WTC11 (cell line): ENCODE data around the gene FRRS1. TPM values are rescaled to one million over a fixed set of nuclear protein-coding genes. Genes with fewer than 3 reads are reported as not detected.

ENCODE experiments used
- ATAC-seq: fragments of 200-7000 bp; cut with Tn5 transposase; 2 replicates; pipeline ENCODE4 v1.10.0; 2021; ENCODE audit warnings: mild to moderate bottlenecking, moderate library complexity
- CTCF ChIA-PET: fragments of 300-600 bp; sonication (Branson Sonifier 250); formaldehyde crosslinking; loops from one replicate; lab custom pipeline; 2021; ENCODE audit warnings: antibody characterized with exemption; lab: Charles Lee
- POLR2A ChIA-PET: fragments of 350-600 bp; sonication (Branson Sonifier 250); formaldehyde crosslinking; loops from one replicate; lab custom pipeline; 2021; ENCODE audit warnings: antibody characterized with exemption; lab: Charles Lee
- DNase-seq: peaks from one replicate; pipeline ENCODE4 v3.0.0; 2021; ENCODE audit warnings: low spot score
- H3K27ac Mint-ChIP-seq: 2 replicates; pipeline ENCODE4 v1.8.0; 2021; ENCODE audit warnings: mixed read lengths
- H3K27me3 Mint-ChIP-seq: 2 replicates; pipeline ENCODE4 v1.8.0; 2021; ENCODE audit warnings: low read depth, mild to moderate bottlenecking, moderate library complexity, mixed read lengths
- H3K36me3 Mint-ChIP-seq: 2 replicates; pipeline ENCODE4 v1.8.0; 2021; ENCODE audit warnings: mixed read lengths
- H3K4me1 Mint-ChIP-seq: 2 replicates; pipeline ENCODE4 v1.8.0; 2022; ENCODE audit warnings: mixed read lengths
- H3K4me3 Mint-ChIP-seq: 2 replicates; pipeline ENCODE4 v1.8.0; 2021; ENCODE audit warnings: mild to moderate bottlenecking, moderate library complexity, mixed read lengths
- H3K9me3 Mint-ChIP-seq: 2 replicates; pipeline ENCODE4 v1.8.0; 2021; ENCODE audit warnings: mixed read lengths
- AFF4 ChIP-seq: sonication (generic); formaldehyde crosslinking; IDR thresholded peaks from 2 replicates; pipeline ENCODE4 v1.8.1; 2023; ENCODE audit warnings: mild to moderate bottlenecking, missing genetic modification reagents, borderline replicate concordance
- ATF1 ChIP-seq: sonication (generic); formaldehyde crosslinking; IDR thresholded peaks from 2 replicates; pipeline ENCODE4 v1.8.1; 2023; ENCODE audit warnings: mild to moderate bottlenecking, moderate library complexity, missing genetic modification reagents
- ATF2 ChIP-seq: sonication (generic); formaldehyde crosslinking; IDR thresholded peaks from 2 replicates; pipeline ENCODE4 v1.8.1; 2022; ENCODE audit warnings: low read depth, missing genetic modification reagents, borderline replicate concordance
- ATF3 ChIP-seq: sonication (generic); formaldehyde crosslinking; conservative IDR thresholded peaks from 2 replicates; pipeline ENCODE4 v1.8.1; 2022; ENCODE audit warnings: mild to moderate bottlenecking, missing genetic modification reagents
- CDX4 ChIP-seq: fragments of 250-450 bp; sonication (Bioruptor Pico); IDR thresholded peaks from 2 replicates; pipeline ENCODE4 v1.9.0; 2021; ENCODE audit warnings: moderate library complexity, mild to moderate bottlenecking, inconsistent platforms, borderline replicate concordance
- CTCF ChIP-seq: fragments of 200-600 bp; IDR thresholded peaks from 2 replicates; pipeline ENCODE4 v1.8.0; 2022; ENCODE audit warnings: antibody characterized with exemption
- E2F4 ChIP-seq: sonication (generic); formaldehyde crosslinking; IDR thresholded peaks from 2 replicates; pipeline ENCODE4 v1.8.1; 2022; ENCODE audit warnings: low read depth, mild to moderate bottlenecking, moderate library complexity, missing genetic modification reagents, borderline replicate concordance
- JUN ChIP-seq: sonication (generic); formaldehyde crosslinking; IDR thresholded peaks from 2 replicates; pipeline ENCODE4 v1.8.0; 2023; ENCODE audit warnings: mild to moderate bottlenecking, missing genetic modification reagents
- MAX ChIP-seq: sonication (generic); formaldehyde crosslinking; IDR thresholded peaks from 2 replicates; pipeline ENCODE4 v1.8.0; 2022; ENCODE audit warnings: mild to moderate bottlenecking, missing genetic modification reagents
- PRDM15 ChIP-seq: sonication (generic); formaldehyde crosslinking; IDR thresholded peaks from 2 replicates; pipeline ENCODE4 v1.8.0; 2022; ENCODE audit warnings: missing genetic modification reagents
- SMAD3 ChIP-seq: sonication (generic); formaldehyde crosslinking; IDR thresholded peaks from 2 replicates; pipeline ENCODE4 v1.8.0; 2022; ENCODE audit warnings: missing genetic modification reagents, mild to moderate bottlenecking, borderline replicate concordance
- SOX15 ChIP-seq: fragments of 250-450 bp; sonication (Bioruptor Pico); IDR thresholded peaks from 2 replicates; pipeline ENCODE4 v1.9.0; 2021; ENCODE audit warnings: mild to moderate bottlenecking
- SP1 ChIP-seq: sonication (generic); formaldehyde crosslinking; conservative IDR thresholded peaks from 2 replicates; pipeline ENCODE4 v1.8.1; 2022; ENCODE audit warnings: missing genetic modification reagents
- ZNF263 ChIP-seq: sonication (generic); formaldehyde crosslinking; IDR thresholded peaks from 2 replicates; pipeline ENCODE4 v1.8.1; 2022; ENCODE audit warnings: low read depth, mild to moderate bottlenecking, moderate library complexity, missing genetic modification reagents
- ZNF396 ChIP-seq: fragments of 250-450 bp; sonication (Bioruptor Pico); IDR thresholded peaks from 2 replicates; pipeline ENCODE4 v1.8.0; 2021; ENCODE audit warnings: mild to moderate bottlenecking, moderate library complexity, borderline replicate concordance
- ZNF423 ChIP-seq: fragments of 250-450 bp; sonication (Bioruptor Pico); IDR thresholded peaks from 2 replicates; pipeline ENCODE4 v2.1.2; 2022; ENCODE audit warnings: mild to moderate bottlenecking, moderate library complexity
- ZNF532 ChIP-seq: fragments of 250-450 bp; sonication (Bioruptor Pico); IDR thresholded peaks from 2 replicates; pipeline ENCODE4 v1.9.0; 2021; ENCODE audit warnings: mild to moderate bottlenecking, borderline replicate concordance
- ZSCAN18 ChIP-seq: fragments of 250-450 bp; sonication (Bioruptor Pico); IDR thresholded peaks from 2 replicates; pipeline ENCODE4 v2.1.2; 2022; ENCODE audit warnings: mild to moderate bottlenecking, moderate library complexity
- total RNA-seq: library from RNA; stranded (reverse); gene quantifications from 3 replicates; pipeline ENCODE4 v1.2.3, GENCODE V29; 2021

FRRS1 gene
- total RNA-seq, 1 experiment from 2014 or later: 6.2 TPM

GRCh38 chr1:99784143-99784542 lies 17.7 kb upstream of the FRRS1 start:
- no peak for ATAC-seq
- H3K4me1 Mint-ChIP-seq: no peaks in the 10 kb centered on the region
- no peak for DNase-seq
- TF ChIP-seq ATF2 (CRISPR knock-in tag): no peak
- TF ChIP-seq ZNF423 (CRISPR knock-in tag): no peak
- TF ChIP-seq ATF1 (CRISPR knock-in tag): no peak
- TF ChIP-seq ZNF263: no peak
- TF ChIP-seq MAX (CRISPR knock-in tag): no peak
- no peak for TF ChIP-seq SP1 (CRISPR knock-in tag)
- no peak for TF ChIP-seq ZNF396 (CRISPR knock-in tag)
- no peak for TF ChIP-seq JUN
- TF ChIP-seq PRDM15 (CRISPR knock-in tag): no peak
- TF ChIP-seq E2F4 (CRISPR knock-in tag): no peak
- TF ChIP-seq ZSCAN18: no peak
- TF ChIP-seq ATF3 (CRISPR knock-in tag): no peak
- TF ChIP-seq CDX4 (CRISPR knock-in tag): no peak
- no peak for TF ChIP-seq SOX15
- TF ChIP-seq SMAD3 (CRISPR knock-in tag): no peak
- no peak for TF ChIP-seq AFF4 (CRISPR knock-in tag)
- TF ChIP-seq ZNF532 (CRISPR knock-in tag): no peak
- TF ChIP-seq CTCF: no peak
- TF ChIP-seq, all 79 proteins: peak for 0
- Mint-ChIP-seq H3K36me3 (no peaks in the 10 kb centered on the region), H3K27me3 (no peaks in the 10 kb centered on the region), H3K9me3 (no peaks in the 10 kb centered on the region), H3K4me3 (no peak overlapping the region), H3K27ac (no peak overlapping the region)
- CTCF ChIA-PET: no interaction called here
- POLR2A ChIA-PET: no interaction called here
